Measurements from ENCODE around the gene MDGA2.

DNA sequence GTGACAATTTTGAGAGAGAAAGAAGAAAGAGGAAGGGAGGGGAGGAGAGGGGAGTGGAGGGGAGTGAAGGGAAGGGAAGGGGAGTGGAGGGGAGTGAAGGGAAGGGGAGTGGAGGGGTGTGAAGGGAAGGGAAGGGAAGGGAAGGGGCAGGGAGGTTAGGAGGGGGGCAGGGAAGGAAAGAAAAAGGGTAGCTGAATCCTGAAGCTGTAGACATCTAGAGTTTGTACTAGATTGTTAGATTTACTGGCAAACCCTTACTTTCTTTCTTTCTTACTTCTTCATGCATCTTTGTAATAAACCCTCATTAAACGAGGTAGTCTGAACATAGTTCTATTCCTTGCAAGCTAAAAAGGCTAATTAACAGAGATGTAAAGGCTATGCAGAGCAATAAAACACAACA is 378.0 kb downstream of the MDGA2 start:
- TF ChIP-seq, protein P1, sequence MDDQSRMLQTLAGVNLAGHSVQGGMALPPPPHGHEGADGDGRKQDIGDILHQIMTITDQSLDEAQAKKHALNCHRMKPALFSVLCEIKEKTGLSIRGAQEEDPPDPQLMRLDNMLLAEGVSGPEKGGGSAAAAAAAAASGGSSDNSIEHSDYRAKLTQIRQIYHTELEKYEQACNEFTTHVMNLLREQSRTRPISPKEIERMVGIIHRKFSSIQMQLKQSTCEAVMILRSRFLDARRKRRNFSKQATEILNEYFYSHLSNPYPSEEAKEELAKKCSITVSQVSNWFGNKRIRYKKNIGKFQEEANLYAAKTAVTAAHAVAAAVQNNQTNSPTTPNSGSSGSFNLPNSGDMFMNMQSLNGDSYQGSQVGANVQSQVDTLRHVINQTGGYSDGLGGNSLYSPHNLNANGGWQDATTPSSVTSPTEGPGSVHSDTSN (IDR thresholded peaks at IDR 0.05): no peak
- no peak for TF ChIP-seq RAD21 (IDR thresholded peaks at IDR 0.05; ENCODE audit: low read length)
- TF ChIP-seq, protein P2, sequence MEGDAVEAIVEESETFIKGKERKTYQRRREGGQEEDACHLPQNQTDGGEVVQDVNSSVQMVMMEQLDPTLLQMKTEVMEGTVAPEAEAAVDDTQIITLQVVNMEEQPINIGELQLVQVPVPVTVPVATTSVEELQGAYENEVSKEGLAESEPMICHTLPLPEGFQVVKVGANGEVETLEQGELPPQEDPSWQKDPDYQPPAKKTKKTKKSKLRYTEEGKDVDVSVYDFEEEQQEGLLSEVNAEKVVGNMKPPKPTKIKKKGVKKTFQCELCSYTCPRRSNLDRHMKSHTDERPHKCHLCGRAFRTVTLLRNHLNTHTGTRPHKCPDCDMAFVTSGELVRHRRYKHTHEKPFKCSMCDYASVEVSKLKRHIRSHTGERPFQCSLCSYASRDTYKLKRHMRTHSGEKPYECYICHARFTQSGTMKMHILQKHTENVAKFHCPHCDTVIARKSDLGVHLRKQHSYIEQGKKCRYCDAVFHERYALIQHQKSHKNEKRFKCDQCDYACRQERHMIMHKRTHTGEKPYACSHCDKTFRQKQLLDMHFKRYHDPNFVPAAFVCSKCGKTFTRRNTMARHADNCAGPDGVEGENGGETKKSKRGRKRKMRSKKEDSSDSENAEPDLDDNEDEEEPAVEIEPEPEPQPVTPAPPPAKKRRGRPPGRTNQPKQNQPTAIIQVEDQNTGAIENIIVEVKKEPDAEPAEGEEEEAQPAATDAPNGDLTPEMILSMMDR (IDR thresholded peaks at IDR 0.05): no peak
- TF ChIP-seq RXRA (IDR thresholded peaks at IDR 0.05; ENCODE audit: borderline replicate concordance, low read depth): no peak
- no peak for TF ChIP-seq TEAD4 (IDR thresholded peaks at IDR 0.05; ENCODE audit: borderline replicate concordance, insufficient read depth)
- no peak for TF ChIP-seq POLR2AphosphoS5 (IDR thresholded peaks at IDR 0.05; ENCODE audit: low read depth, low read length)
- TF ChIP-seq, protein P3, sequence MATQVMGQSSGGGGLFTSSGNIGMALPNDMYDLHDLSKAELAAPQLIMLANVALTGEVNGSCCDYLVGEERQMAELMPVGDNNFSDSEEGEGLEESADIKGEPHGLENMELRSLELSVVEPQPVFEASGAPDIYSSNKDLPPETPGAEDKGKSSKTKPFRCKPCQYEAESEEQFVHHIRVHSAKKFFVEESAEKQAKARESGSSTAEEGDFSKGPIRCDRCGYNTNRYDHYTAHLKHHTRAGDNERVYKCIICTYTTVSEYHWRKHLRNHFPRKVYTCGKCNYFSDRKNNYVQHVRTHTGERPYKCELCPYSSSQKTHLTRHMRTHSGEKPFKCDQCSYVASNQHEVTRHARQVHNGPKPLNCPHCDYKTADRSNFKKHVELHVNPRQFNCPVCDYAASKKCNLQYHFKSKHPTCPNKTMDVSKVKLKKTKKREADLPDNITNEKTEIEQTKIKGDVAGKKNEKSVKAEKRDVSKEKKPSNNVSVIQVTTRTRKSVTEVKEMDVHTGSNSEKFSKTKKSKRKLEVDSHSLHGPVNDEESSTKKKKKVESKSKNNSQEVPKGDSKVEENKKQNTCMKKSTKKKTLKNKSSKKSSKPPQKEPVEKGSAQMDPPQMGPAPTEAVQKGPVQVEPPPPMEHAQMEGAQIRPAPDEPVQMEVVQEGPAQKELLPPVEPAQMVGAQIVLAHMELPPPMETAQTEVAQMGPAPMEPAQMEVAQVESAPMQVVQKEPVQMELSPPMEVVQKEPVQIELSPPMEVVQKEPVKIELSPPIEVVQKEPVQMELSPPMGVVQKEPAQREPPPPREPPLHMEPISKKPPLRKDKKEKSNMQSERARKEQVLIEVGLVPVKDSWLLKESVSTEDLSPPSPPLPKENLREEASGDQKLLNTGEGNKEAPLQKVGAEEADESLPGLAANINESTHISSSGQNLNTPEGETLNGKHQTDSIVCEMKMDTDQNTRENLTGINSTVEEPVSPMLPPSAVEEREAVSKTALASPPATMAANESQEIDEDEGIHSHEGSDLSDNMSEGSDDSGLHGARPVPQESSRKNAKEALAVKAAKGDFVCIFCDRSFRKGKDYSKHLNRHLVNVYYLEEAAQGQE (IDR thresholded peaks at IDR 0.05; ENCODE audit: low read depth, low read length): no peak
- TF ChIP-seq GABPA (IDR thresholded peaks at IDR 0.05; ENCODE audit: low read depth): no peak
- no peak for TF ChIP-seq SMC3 (IDR thresholded peaks at IDR 0.05; ENCODE audit: low read depth, low read length)
- TF ChIP-seq TAF1 (IDR thresholded peaks at IDR 0.05; ENCODE audit: borderline replicate concordance, low read depth, low read length): no peak
- TF ChIP-seq YY1 (IDR thresholded peaks at IDR 0.05; ENCODE audit: low read depth): no peak

Data from SK-N-SH (cell line).